ENCODE data around the gene CAMK1D.

CAMK1D gene

GRCh38 chr10:12372846-12373245 lies 23.5 kb downstream of the CAMK1D start:
- no peak for DNase-seq (ENCODE audit: low read depth in 2 of 2)

- DNase-seq (ENCODE audit: low read depth in 2 of 2), result no peak
These were observed 25.7 kb downstream of the CAMK1D start for GRCh38 chr10:12375076-12375504.

DNA sequence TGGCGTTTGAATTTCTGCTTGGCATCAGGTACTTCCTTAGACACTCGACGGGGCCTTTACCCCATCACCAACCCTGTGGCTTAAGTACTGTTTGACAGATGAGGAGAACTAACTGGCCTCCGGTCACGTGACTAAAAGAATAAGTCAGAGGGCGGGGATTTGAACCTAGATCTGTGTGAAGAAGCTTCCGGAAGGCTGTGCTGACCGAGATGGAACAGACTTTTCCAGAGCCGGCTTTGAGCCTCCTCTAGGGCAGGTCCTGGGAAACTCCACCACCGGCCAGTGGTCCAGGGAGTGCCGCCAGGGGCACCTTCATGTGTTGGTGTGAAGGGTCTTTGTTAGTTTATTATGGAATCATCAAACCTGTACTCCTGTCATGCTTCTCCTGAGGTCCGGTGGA lies 26.9 kb downstream of the CAMK1D start:
- DNase-seq (ENCODE audit: low read depth in 2 of 2), result no peak

- no peak for DNase-seq (ENCODE audit: low read depth in 2 of 2)
These were observed 28.4 kb downstream of the CAMK1D start for GRCh38 chr10:12377658-12378290.

- DNase-seq (ENCODE audit: low read depth in 2 of 2), result no peak
These were observed 31.7 kb downstream of the CAMK1D start for GRCh38 chr10:12380999-12381398.

- DNase-seq (ENCODE audit: low read depth in 2 of 2), result no peak
These were observed 32.3 kb downstream of the CAMK1D start for GRCh38 chr10:12381536-12382156.

GRCh38 chr10:12382157-12382548 lies 32.8 kb downstream of the CAMK1D start:
- DNase-seq (ENCODE audit: low read depth in 2 of 2), result no peak

DNA sequence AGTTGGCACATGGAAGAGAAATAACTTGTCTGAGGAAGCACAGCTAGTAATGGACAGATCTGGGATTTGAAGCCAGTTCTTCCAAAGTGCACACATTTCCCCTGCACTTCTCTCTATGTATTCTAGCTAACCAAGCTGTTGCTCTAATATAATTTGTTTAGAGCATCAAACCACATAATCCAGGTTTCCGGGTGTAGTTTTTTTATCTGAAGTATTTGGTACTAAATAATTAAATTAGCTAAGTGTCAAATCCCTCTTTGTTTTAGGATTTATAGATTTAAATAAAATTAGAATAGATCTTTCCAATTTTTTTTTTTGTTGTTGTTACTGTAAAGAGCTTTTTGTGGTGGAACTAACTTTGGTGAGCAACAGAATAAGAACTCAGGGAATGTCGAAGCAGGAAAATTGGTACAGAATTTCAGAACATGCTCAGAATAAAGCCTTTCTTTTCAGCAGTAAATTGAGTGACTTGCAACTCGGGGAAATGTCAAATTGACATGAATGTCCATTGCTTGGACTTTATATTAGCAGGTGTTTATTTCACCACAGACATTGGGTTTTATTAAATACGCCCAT lies 33.7 kb downstream of the CAMK1D start:
- DNase-seq (ENCODE audit: low read depth in 2 of 2), result no peak

GRCh38 chr10:12384906-12385305 lies 35.6 kb downstream of the CAMK1D start:
- DNase-seq (ENCODE audit: low read depth in 2 of 2), result no peak

GRCh38 chr10:12387561-12388210 lies 38.3 kb downstream of the CAMK1D start:
- no peak for DNase-seq (ENCODE audit: low read depth in 2 of 2)

DNA sequence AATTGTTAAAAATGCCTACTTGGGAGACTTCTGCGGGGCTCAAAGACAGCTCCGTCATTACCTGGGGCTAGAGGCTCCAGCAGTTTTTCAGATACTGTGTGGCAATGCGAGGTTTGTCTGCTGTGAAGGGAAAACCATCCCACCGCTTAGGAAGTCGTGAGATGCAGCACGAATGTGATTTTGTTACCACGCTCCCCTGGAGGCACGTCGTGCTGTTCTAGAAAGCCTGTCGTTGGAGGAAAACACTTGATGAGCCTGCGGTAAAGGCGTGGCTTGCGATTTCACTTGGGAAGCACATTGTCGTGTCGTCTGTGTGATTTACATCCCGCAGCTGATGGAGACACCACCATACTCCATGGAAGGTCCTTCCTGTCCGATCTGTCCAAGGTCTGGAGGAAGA lies 39.3 kb downstream of the CAMK1D start:
- DNase-seq (ENCODE audit: low read depth in 2 of 2), result no peak

- no peak for DNase-seq (ENCODE audit: low read depth in 2 of 2)
These were observed 39.9 kb downstream of the CAMK1D start for GRCh38 chr10:12389154-12389734.

- DNase-seq (ENCODE audit: low read depth in 2 of 2), result no peak
These were observed 41.4 kb downstream of the CAMK1D start for GRCh38 chr10:12390733-12391132.

DNA sequence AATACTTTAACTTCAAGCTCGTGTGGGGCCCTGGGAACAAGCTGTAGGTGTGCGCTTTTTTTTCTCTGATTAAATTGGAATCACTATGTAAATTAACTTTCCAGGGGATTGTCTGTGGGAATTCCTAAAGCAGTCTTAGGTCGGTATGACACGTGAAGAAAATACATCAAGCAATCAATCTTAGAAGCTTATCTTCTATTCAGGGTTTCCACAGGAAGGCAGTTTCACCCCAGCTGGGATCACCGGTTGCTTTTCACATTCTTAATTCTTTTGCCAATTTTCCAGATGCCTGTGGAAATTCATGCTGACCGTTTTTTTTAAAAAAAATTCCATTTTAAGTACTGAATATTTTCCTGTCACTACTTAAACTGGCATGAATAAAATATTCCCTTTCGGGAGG lies 41.9 kb downstream of the CAMK1D start:
- DNase-seq (ENCODE audit: low read depth in 2 of 2), result no peak

DNA sequence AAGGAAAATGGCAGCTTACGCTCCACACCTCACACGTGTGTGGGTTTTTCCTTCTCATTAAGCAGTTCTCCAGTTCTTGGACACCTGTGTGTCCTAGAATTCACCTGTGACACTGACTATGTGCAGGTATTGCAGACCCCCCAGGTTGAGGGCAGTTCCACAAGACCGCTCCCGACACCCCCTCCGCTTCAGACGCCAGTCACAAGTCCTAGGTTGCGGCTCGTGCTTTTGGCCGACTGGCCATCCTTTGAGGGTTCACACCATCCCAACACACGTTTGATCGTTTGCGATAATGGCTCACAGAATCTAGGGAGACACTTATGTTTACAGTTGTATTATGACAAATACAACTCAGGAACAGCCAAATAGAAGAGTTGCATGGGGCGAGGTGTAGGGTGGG lies 44.5 kb downstream of the CAMK1D start:
- DNase-seq (ENCODE audit: low read depth in 2 of 2), result no peak

- DNase-seq (ENCODE audit: low read depth in 2 of 2), result no peak
These were observed 45.1 kb downstream of the CAMK1D start for GRCh38 chr10:12394241-12395033.

DNA sequence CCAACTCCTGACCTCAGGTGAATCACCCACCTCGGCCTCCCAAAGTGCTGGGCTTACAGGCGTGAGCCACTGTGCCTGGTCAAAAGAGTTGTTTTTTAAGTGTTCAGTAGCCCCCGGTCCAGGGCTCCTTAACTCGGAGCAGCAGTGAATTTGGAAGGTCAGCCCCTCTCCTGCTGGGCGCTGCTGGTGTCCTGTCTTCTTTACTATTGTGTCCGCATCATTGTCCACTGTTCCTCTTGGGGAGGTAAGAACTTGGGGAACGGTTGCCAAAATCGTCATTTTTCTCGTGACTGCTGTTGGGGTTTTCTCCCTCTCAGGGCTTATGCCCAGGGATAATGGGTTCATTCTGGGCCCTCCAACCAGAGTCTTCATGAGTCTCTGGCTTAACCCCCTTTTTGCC lies 46.7 kb downstream of the CAMK1D start:
- no peak for DNase-seq (ENCODE audit: low read depth in 2 of 2)

- no peak for DNase-seq (ENCODE audit: low read depth in 2 of 2)
These were observed 47.2 kb downstream of the CAMK1D start for GRCh38 chr10:12396567-12396966.

DNA sequence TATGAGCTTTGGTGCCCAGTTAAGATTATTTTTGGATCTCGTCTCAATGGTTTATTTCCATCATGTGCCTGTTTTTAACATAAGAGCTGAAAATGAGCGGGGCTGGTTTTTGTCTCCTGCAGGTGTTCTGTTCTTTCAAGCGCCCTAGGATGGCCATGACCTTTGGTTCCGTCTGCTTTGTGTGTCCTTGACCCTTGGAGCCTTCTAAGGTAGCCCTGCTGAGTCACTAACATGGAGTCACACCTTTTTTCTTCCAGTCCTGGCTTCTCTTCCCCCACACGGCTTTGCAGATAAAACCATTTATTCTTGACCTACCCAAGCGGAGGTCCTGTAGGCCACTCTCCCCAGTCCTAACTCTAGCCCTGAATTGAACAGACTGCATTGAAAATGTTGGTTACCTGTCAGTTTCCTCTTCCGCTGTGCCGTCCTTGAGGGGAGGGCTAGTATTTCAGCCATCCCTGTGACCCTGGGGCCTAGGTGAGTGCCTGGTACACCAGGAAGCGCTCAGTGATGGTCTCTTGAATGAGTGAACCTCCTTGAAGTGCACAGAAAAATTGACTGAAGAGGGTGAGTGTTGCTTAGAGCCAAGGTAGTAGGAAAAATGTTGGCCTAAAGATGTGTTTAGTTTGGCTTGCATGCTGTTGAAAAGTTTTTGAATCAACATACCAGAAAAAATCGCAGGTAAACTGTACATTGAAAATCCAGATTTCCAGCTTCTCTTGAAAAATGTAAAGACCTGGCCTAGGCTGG lies 48.0 kb downstream of the CAMK1D start:
- DNase-seq (ENCODE audit: low read depth in 2 of 2), result no peak

DNA sequence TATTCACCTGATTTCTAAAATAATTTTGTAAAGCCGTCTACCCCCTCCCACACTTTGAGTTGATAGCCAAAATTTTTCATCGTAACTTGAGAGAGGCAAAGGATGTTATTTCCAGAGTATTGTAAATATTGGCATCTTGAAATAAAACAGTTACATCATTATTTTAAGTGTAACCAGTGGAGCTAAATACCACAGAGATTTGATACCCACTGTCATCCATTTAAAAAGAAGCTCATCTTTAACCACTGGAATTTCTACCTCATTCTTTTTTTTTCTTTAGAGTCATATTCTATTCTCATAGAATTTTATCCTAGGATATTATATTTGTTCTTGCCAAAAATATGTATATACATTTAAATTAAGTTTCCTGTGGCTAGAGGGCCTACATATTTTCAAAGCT lies 48.6 kb downstream of the CAMK1D start:
- no peak for DNase-seq (ENCODE audit: low read depth in 2 of 2)

All from stimulated activated CD8-positive, alpha-beta memory T cell treated with anti-CD3 and anti-CD28 coated beads, Interleukin-15, amount 100 ng/mL, for 4 hours (primary cell).